HepG2 (cell line): ENCODE results near the gene NINL. TPM values are rescaled to one million over a fixed set of nuclear protein-coding genes. Genes with fewer than 3 reads are reported as not detected.
A peak's percentile ranks its signal among the peaks of the same experiment; 100 is the strongest.

Source experiments
- ARNT ChIP-seq: fragments of 450-650 bp; IDR thresholded peaks from 2 replicates; pipeline ENCODE4 v1.6.1; 2017
- CBX1 ChIP-seq: IDR thresholded peaks from one replicate; pipeline ENCODE4 v1.6.1; 2016; ENCODE audit warnings: antibody characterized with exemption, low read depth
- CEBPG ChIP-seq: IDR thresholded peaks from 2 replicates; pipeline ENCODE4 v1.6.1; 2016
- FOSL2 ChIP-seq: sonication (generic); formaldehyde crosslinking; IDR thresholded peaks from 2 replicates; pipeline ENCODE4 v1.4.0; 2020; ENCODE audit warnings: missing genetic modification reagents
- FOXP1 ChIP-seq, 2 experiments: fragments of 450-650 bp in 1 of 2; IDR thresholded peaks; 2 replicates each; pipeline ENCODE4 v1.6.1; 2017 to 2018; ENCODE audit warnings: antibody characterized with exemption in 1 of 2
- GMEB1 ChIP-seq: sonication (generic); formaldehyde crosslinking; IDR thresholded peaks from 2 replicates; pipeline ENCODE4 v1.5.1; 2020; ENCODE audit warnings: missing genetic modification reagents, mild to moderate bottlenecking, borderline replicate concordance
- HNF1A ChIP-seq, 2 experiments: sonication (generic) in 1 of 2; formaldehyde crosslinking in 1 of 2; IDR thresholded peaks; 2 replicates each; pipeline versions ENCODE4 v1.4.0 to v1.6.1; 2016 to 2020; ENCODE audit warnings: borderline replicate concordance in 1 of 2, low read depth in 1 of 2, mild to moderate bottlenecking in 1 of 2, missing genetic modification reagents in 1 of 2
- KDM6A ChIP-seq: IDR thresholded peaks from 2 replicates; pipeline ENCODE4 v1.6.1; 2016; ENCODE audit warnings: low read depth
- MXI1 ChIP-seq: IDR thresholded peaks from 3 replicates; pipeline ENCODE4 v1.6.1; 2012; ENCODE audit warnings: low read depth, low read length, inconsistent platforms, borderline replicate concordance
- PAX8 ChIP-seq: sonication (generic); formaldehyde crosslinking; IDR thresholded peaks from 2 replicates; pipeline ENCODE4 v1.8.0; 2022; ENCODE audit warnings: mild to moderate bottlenecking, missing genetic modification reagents, borderline replicate concordance
- POLR2AphosphoS2 ChIP-seq: IDR thresholded peaks from 2 replicates; pipeline ENCODE4 v1.6.1; 2011; ENCODE audit warnings: low read depth, low read length, improper control_type of control experiment
- RAD51 ChIP-seq: fragments of 450-650 bp; IDR thresholded peaks from 2 replicates; pipeline ENCODE4 v1.6.1; 2016; ENCODE audit warnings: borderline replicate concordance
- RBM22 ChIP-seq: fragments of 200-400 bp; formaldehyde crosslinking; optimal IDR thresholded peaks from 2 replicates; pipeline ENCODE3; 2017; ENCODE audit warnings: mild to moderate bottlenecking, low read length, moderate library complexity
- RCOR2 ChIP-seq: IDR thresholded peaks from 2 replicates; pipeline ENCODE4 v1.6.1; 2016; ENCODE audit warnings: missing biosample characterization, missing genetic modification reagents
- RORA ChIP-seq: sonication (generic); formaldehyde crosslinking; IDR thresholded peaks from 2 replicates; pipeline ENCODE4 v1.5.0; 2020; ENCODE audit warnings: mild to moderate bottlenecking, missing genetic modification reagents, moderate library complexity
- ZBTB7A ChIP-seq: sonication (generic); formaldehyde crosslinking; IDR thresholded peaks from 2 replicates; pipeline ENCODE4 v1.8.0; 2022; ENCODE audit warnings: mild to moderate bottlenecking, missing genetic modification reagents
- ZBTB8A ChIP-seq: sonication (generic); formaldehyde crosslinking; IDR thresholded peaks from 2 replicates; pipeline ENCODE4 v1.4.0; 2020; ENCODE audit warnings: mild to moderate bottlenecking, low read depth, missing genetic modification reagents, borderline replicate concordance
- ZC3H13 ChIP-seq: sonication (generic); formaldehyde crosslinking; IDR thresholded peaks from 2 replicates; pipeline ENCODE4 v1.8.1; 2023; ENCODE audit warnings: mild to moderate bottlenecking, missing genetic modification reagents, moderate library complexity
- ZEB1 ChIP-seq: IDR thresholded peaks from 2 replicates; pipeline ENCODE4 v1.6.1; 2012; ENCODE audit warnings: mild to moderate bottlenecking, low read depth, inconsistent platforms; ENCODE audit not compliant: insufficient replicate concordance
- ZFP36L2 ChIP-seq: sonication (generic); formaldehyde crosslinking; IDR thresholded peaks from 2 replicates; pipeline ENCODE4 v1.4.0; 2020; ENCODE audit warnings: missing genetic modification reagents
- ZNF225 ChIP-seq: sonication (generic); formaldehyde crosslinking; IDR thresholded peaks from 2 replicates; pipeline ENCODE4 v1.4.0; 2020; ENCODE audit warnings: mild to moderate bottlenecking, missing genetic modification reagents
- ZNF512 ChIP-seq: sonication (generic); formaldehyde crosslinking; IDR thresholded peaks from 2 replicates; pipeline ENCODE4 v1.4.0; 2020; ENCODE audit warnings: mild to moderate bottlenecking, missing genetic modification reagents
- ZNF777 ChIP-seq: sonication (generic); formaldehyde crosslinking; IDR thresholded peaks from 2 replicates; pipeline ENCODE4 v1.4.0; 2020; ENCODE audit warnings: missing genetic modification reagents
- polyA plus RNA-seq, 8 experiments: library from polyadenylated mRNA; depleted of rRNA in 3 of 8; stranded (reverse) in 7 of 8; unstranded in 1 of 8; fragments of >200 nt; fragmentation: Illumina TruSeq in 4 of 8; extraction: Trizol in 4 of 8; gene quantifications; 2 replicates each; pipeline versions ENCODE4 v1.2.1 to v1.2.3, GENCODE V29; 2011 to 2016; ENCODE audit warnings: low read depth in 4 of 8, missing spikeins in 1 of 8, mixed read lengths in 1 of 8; ENCODE audit not compliant: insufficient read depth in 1 of 8
- total RNA-seq, 5 experiments: library from RNA; depleted of rRNA; stranded (reverse); fragments of >200 nt; fragmentation: Illumina TruSeq; extraction: Trizol; gene quantifications; 2 replicates each; pipeline ENCODE4 v1.2.3, GENCODE V29; 2016; ENCODE audit warnings: low read depth in 1 of 5

Gene NINL
- total and polyA plus RNA-seq, 2 of the 13 experiments (the other 11 are each of a cell fraction or from before 2014, with no cell fraction given), result 32.3 to 34.3 TPM

GRCh38 chr20:25407311-25408169, 177.8 kb downstream of the NINL start, which contains the start of gene GINS1 (continued):
- 0 out of 2 replicates have a peak, but pooled peaks have one; percentile 21 for TF ChIP-seq ZNF512 (CRISPR knock-in tag)
- peak; percentile 78 for TF ChIP-seq ZNF777 (CRISPR knock-in tag)
- no peak for TF ChIP-seq POLR2AphosphoS2
- TF ChIP-seq ZC3H13 (CRISPR knock-in tag), result peak; percentile 98
- TF ChIP-seq GMEB1 (CRISPR knock-in tag), result peak; percentile 93
- peak; percentile 71; the same call in 1 of the 2 replicates for TF ChIP-seq PAX8 (CRISPR knock-in tag)
- TF ChIP-seq ZEB1, result peak; percentile 95
- no peak; the same call in 1 of the 2 replicates for TF ChIP-seq ZFP36L2 (CRISPR knock-in tag)
- no peak for TF ChIP-seq FOXP1 (IDR thresholded peaks at IDR 0.05)
- TF ChIP-seq FOXP1 (CRISPR knock-in tag; IDR thresholded peaks at IDR 0.05), result peak; percentile 40; the same call in 1 of the 2 replicates
- TF ChIP-seq ZNF225, result peak; percentile 99
- TF ChIP-seq ZBTB8A (CRISPR knock-in tag), result peak; percentile 95; the same call in 1 of the 2 replicates
- TF ChIP-seq CBX1, result peak; percentile 62
- no peak for TF ChIP-seq RBM22
- peak; percentile 20; the same call in 1 of the 2 replicates for TF ChIP-seq KDM6A
- TF ChIP-seq ARNT, result no peak
- peak; percentile 49; the same call in 1 of the 2 replicates for TF ChIP-seq CEBPG (CRISPR knock-in tag)
- TF ChIP-seq RAD51, result no peak
- TF ChIP-seq MXI1, result peak; percentile 87; the same call in 2 of the 3 replicates
- peak; percentile 77 for TF ChIP-seq FOSL2
- peak; percentile 38; the same call in 1 of the 2 replicates for TF ChIP-seq HNF1A (IDR thresholded peaks at IDR 0.05; ENCODE audit: low read depth)
- peak; percentile 89; the same call in 1 of the 2 replicates for TF ChIP-seq HNF1A (CRISPR knock-in tag; IDR thresholded peaks at IDR 0.05; ENCODE audit: borderline replicate concordance)
- TF ChIP-seq RCOR2 (CRISPR knock-in tag), result peak; percentile 85
- 0 out of 2 replicates have a peak, but pooled peaks have one; percentile 7 for TF ChIP-seq RORA (CRISPR knock-in tag)
- TF ChIP-seq ZBTB7A, result peak; percentile 98
